Upper lobe of left lung (tissue), 6 donors: ENCODE data around the gene DEFB116. TPM values are rescaled to one million over a fixed set of nuclear protein-coding genes. Genes with fewer than 3 reads are reported as not detected.

Experiments used
- small RNA-seq, 4 donors: library from RNA; depleted of rRNA; stranded (forward); fragments of <200 nt; gene quantifications; one replicate each; pipeline ENCODE3, GENCODE V24; 2016
- total RNA-seq, 6 donors: library from RNA; depleted of rRNA in 4 of 6; stranded (reverse); fragments of >200 nt in 4 of 6; gene quantifications; one replicate each; pipeline versions ENCODE4 v1.1.0 to v1.2.1, GENCODE V29; 2016 to 2021
- donor health status: DM: no; HTN: no; CAD: no; lungs with moderate emphysema.
- donor health status: DM: no; HTN: yes; CAD: no; lungs with severe emphysema.

DEFB116 gene
- total RNA-seq, 6 donors from 2014 or later: not detected

Small RNAs within 50 kb of the gene (small RNA-seq; reads per million reads assigned to genes)
- 0 reads per million in 4 donors for gene RNA5SP480

Other genes starting within 250 kb of the DEFB116 start
- gene DEFB115, start 50.9 kb downstream of the DEFB116 start, total RNA-seq: not detected
- gene DEFB118, start 60.0 kb upstream of the DEFB116 start, total RNA-seq: not detected
- gene DEFB119, start 82.0 kb upstream of the DEFB116 start, total RNA-seq: not detected
- not detected for gene DEFB121, start 97.6 kb upstream of the DEFB116 start, total RNA-seq
- gene DEFB123, start 132.0 kb upstream of the DEFB116 start, total RNA-seq: not detected
- not detected for gene DEFB124, start 166.5 kb upstream of the DEFB116 start, total RNA-seq
- 1 to 10 TPM in 5 of 6 donors, under 1 TPM in 1; 0.30 to 9.5 (median 2.2) TPM for gene REM1, start 166.7 kb upstream of the DEFB116 start, total RNA-seq
- gene HM13, start 205.9 kb upstream of the DEFB116 start, total RNA-seq: 100 to 1,000 TPM in 2 of 6 donors, 10 to 100 TPM in 4; 58.7 to 186 (median 81.6) TPM